H1 (cell line): Measurements from ENCODE around the gene OVCH2. TPM values are rescaled to one million over a fixed set of nuclear protein-coding genes. Genes with fewer than 3 reads are reported as not detected.

ENCODE experiments used
- CTCF ChIA-PET: fragments of 300-600 bp; sonication (Branson Sonifier 250); formaldehyde crosslinking; loops from one replicate; lab custom pipeline; 2021; ENCODE audit not compliant: partially characterized antibody; lab: Charles Lee
- POLR2A ChIA-PET: fragments of 300-600 bp; sonication (Branson Sonifier 250); formaldehyde crosslinking; loops from one replicate; lab custom pipeline; 2021; ENCODE audit warnings: inconsistent platforms; ENCODE audit not compliant: partially characterized antibody; lab: Charles Lee
- DNase-seq, 2 experiments: peaks; one replicate each; pipeline versions ENCODE4 v3.0.0 to v3.0.0-alpha.2; 2010 to 2022; ENCODE audit warnings: low spot score in 2 of 2, low read depth in 1 of 2, mixed read lengths in 1 of 2
- FAIRE-seq: peaks from 2 replicates; lab custom pipeline; 2011; peaks lifted over from hg19 to GRCh38; lab: Jason Lieb, UNC
- H2AFZ ChIP-seq: 2 replicates; pipeline ENCODE4 v1.8.1; 2012; ENCODE audit warnings: low read length, inconsistent platforms
- H2AK5ac ChIP-seq: 2 replicates; pipeline ENCODE4 v1.6.1; 2013; ENCODE audit warnings: low read depth, low read length
- H2BK120ac ChIP-seq: replicated peaks from 2 replicates; pipeline ENCODE3; 2013; ENCODE audit warnings: low read depth, low read length, inconsistent platforms
- H2BK12ac ChIP-seq: 2 replicates; pipeline ENCODE4 v1.6.1; 2013; ENCODE audit warnings: low read depth, low read length
- H2BK15ac ChIP-seq: 2 replicates; pipeline ENCODE4 v1.6.1; 2013; ENCODE audit warnings: low read length
- H2BK20ac ChIP-seq: 2 replicates; pipeline ENCODE4 v1.6.1; 2013; ENCODE audit warnings: low read length
- H2BK5ac ChIP-seq: 2 replicates; pipeline ENCODE4 v1.6.1; 2013; ENCODE audit warnings: low read depth, low read length
- H3K14ac ChIP-seq: 2 replicates; pipeline ENCODE4 v1.6.1; 2013; ENCODE audit warnings: inconsistent platforms; ENCODE audit not compliant: insufficient read length
- H3K18ac ChIP-seq: 2 replicates; pipeline ENCODE4 v1.6.1; 2013; ENCODE audit warnings: low read length; ENCODE audit errors: extremely low read depth
- H3K23ac ChIP-seq: 2 replicates; pipeline ENCODE4 v1.6.1; 2013; ENCODE audit warnings: inconsistent platforms; ENCODE audit not compliant: insufficient read length
- H3K23me2 ChIP-seq: 2 replicates; pipeline ENCODE4 v1.6.1; 2013; ENCODE audit warnings: low read depth, low read length
- H3K27ac ChIP-seq: 2 replicates; pipeline ENCODE4 v1.6.1; 2011; ENCODE audit warnings: low read depth, low read length, inconsistent platforms
- H3K27me3 ChIP-seq, 4 experiments: replicated peaks in 1 of 4; 1 replicate in 1 of 4; 2 replicates in 3 of 4; pipeline versions ENCODE4 v1.6.1 to v1.8.1; 2011 to 2013; ENCODE audit warnings: low read length in 3 of 4, mild to moderate bottlenecking in 3 of 4, inconsistent platforms in 2 of 4, mixed read lengths in 2 of 4, moderate library complexity in 1 of 4; ENCODE audit not compliant: control insufficient read depth in 3 of 4, insufficient read depth in 3 of 4; ENCODE audit errors: extremely low read depth in 1 of 4
- H3K36me3 ChIP-seq, 4 experiments: 2 replicates each; pipeline versions ENCODE4 v1.6.1 to v1.8.1; 2011 to 2013; ENCODE audit warnings: mild to moderate bottlenecking in 4 of 4, low read length in 3 of 4, moderate library complexity in 2 of 4, control low read depth in 1 of 4, inconsistent platforms in 1 of 4; ENCODE audit not compliant: insufficient read depth in 4 of 4, control insufficient read depth in 2 of 4
- H3K4ac ChIP-seq: replicated peaks from 2 replicates; pipeline ENCODE3; 2013; ENCODE audit warnings: low read length, low read depth, mixed read lengths, inconsistent platforms; ENCODE audit not compliant: insufficient read length
- H3K4me1 ChIP-seq, 4 experiments: replicated peaks in 1 of 4; 1 replicate in 1 of 4; 2 replicates in 3 of 4; pipeline versions ENCODE4 v1.6.1 to v1.8.1; 2011 to 2013; ENCODE audit warnings: low read length in 3 of 4, inconsistent platforms in 2 of 4, mixed read lengths in 1 of 4; ENCODE audit not compliant: insufficient read depth in 4 of 4, control insufficient read depth in 3 of 4
- H3K4me2 ChIP-seq, 2 experiments: 2 replicates each; pipeline versions ENCODE4 v1.6.1 to v1.8.1; 2011 to 2013; ENCODE audit warnings: low read depth in 2 of 2, low read length in 2 of 2, control low read depth in 1 of 2, inconsistent platforms in 1 of 2, mild to moderate bottlenecking in 1 of 2; ENCODE audit not compliant: insufficient read depth in 1 of 2
- H3K4me3 ChIP-seq, 4 experiments: fragments of 200-600, 300-600 bp in 1 of 4; sonication (generic), shearing (Covaris generic), sonication (Bioruptor Twin) in 1 of 4; 2 replicates each; pipeline versions ENCODE4 v1.5.1 to v1.8.1; 2011 to 2016; ENCODE audit warnings: low read length in 4 of 4, low read depth in 3 of 4, control low read depth in 2 of 4, inconsistent platforms in 2 of 4, mild to moderate bottlenecking in 2 of 4, mixed read lengths in 1 of 4, moderate library complexity in 1 of 4; ENCODE audit not compliant: insufficient read depth in 2 of 4; ENCODE audit errors: extremely low read depth in 1 of 4
- H3K56ac ChIP-seq: replicated peaks from 2 replicates; pipeline ENCODE3; 2013; ENCODE audit warnings: low read depth, mild to moderate bottlenecking, mixed read lengths, low read length, inconsistent platforms; ENCODE audit not compliant: insufficient read length
- H3K79me1 ChIP-seq: 2 replicates; pipeline ENCODE4 v1.6.1; 2013; ENCODE audit warnings: low read depth, low read length, control low read depth
- H3K79me2 ChIP-seq, 2 experiments: 2 replicates each; pipeline versions ENCODE4 v1.6.1 to v1.8.1; 2012 to 2013; ENCODE audit warnings: low read length in 2 of 2, mild to moderate bottlenecking in 2 of 2, inconsistent platforms in 1 of 2; ENCODE audit not compliant: insufficient read depth in 2 of 2, control insufficient read depth in 1 of 2
- H3K9ac ChIP-seq, 4 experiments: replicated peaks in 1 of 4; 1 replicate in 1 of 4; 2 replicates in 3 of 4; pipeline versions ENCODE4 v1.6.1 to v1.8.1; 2011 to 2013; ENCODE audit warnings: low read depth in 3 of 4, low read length in 3 of 4, control low read depth in 2 of 4, mild to moderate bottlenecking in 2 of 4, moderate library complexity in 2 of 4, inconsistent platforms in 1 of 4; ENCODE audit errors: extremely low read depth in 1 of 4
- H3K9me3 ChIP-seq, 2 experiments: 2 replicates each; pipeline versions ENCODE4 v1.6.1 to v1.8.1; 2012 to 2013; ENCODE audit warnings: mild to moderate bottlenecking in 2 of 2, moderate library complexity in 2 of 2, control low read depth in 1 of 2, inconsistent platforms in 1 of 2, low read depth in 1 of 2, low read length in 1 of 2, mixed read lengths in 1 of 2; ENCODE audit not compliant: insufficient read depth in 2 of 2
- H4K20me1 ChIP-seq, 2 experiments: replicated peaks in 1 of 2; 2 replicates each; pipeline versions ENCODE3 to v1.8.1; 2011 to 2013; ENCODE audit warnings: inconsistent platforms in 2 of 2, low read length in 2 of 2, mild to moderate bottlenecking in 1 of 2; ENCODE audit not compliant: insufficient read depth in 2 of 2, control insufficient read depth in 1 of 2
- H4K5ac ChIP-seq: 2 replicates; pipeline ENCODE4 v1.6.1; 2013; ENCODE audit warnings: low read length, low read depth, mixed read lengths, inconsistent platforms; ENCODE audit not compliant: insufficient read length
- H4K8ac ChIP-seq: 2 replicates; pipeline ENCODE4 v1.8.0; 2013; ENCODE audit warnings: mild to moderate bottlenecking, moderate library complexity, low read length, inconsistent platforms; ENCODE audit not compliant: insufficient read depth; ENCODE audit errors: extremely low read depth
- H4K91ac ChIP-seq: replicated peaks from 2 replicates; pipeline ENCODE3; 2013; ENCODE audit warnings: low read length, mixed read lengths, inconsistent platforms; ENCODE audit not compliant: insufficient read length
- CHD1 ChIP-seq: IDR thresholded peaks from 2 replicates; pipeline ENCODE4 v1.6.1; 2012; ENCODE audit warnings: low read depth, low read length, improper control_type of control experiment
- GTF2F1 ChIP-seq: IDR thresholded peaks from 2 replicates; pipeline ENCODE4 v1.6.1; 2012; ENCODE audit warnings: low read depth, low read length, improper control_type of control experiment, borderline replicate concordance
- HDAC2 ChIP-seq, 2 experiments: fragments of 300-600 bp in 1 of 2; sonication (generic) in 1 of 2; IDR thresholded peaks; 2 replicates each; pipeline ENCODE4 v1.6.1; 2011 to 2012; ENCODE audit warnings: low read depth in 2 of 2, low read length in 2 of 2, mild to moderate bottlenecking in 2 of 2, moderate library complexity in 2 of 2, borderline replicate concordance in 1 of 2, inconsistent platforms in 1 of 2
- JUN ChIP-seq: IDR thresholded peaks from 2 replicates; pipeline ENCODE4 v1.6.1; 2011; ENCODE audit warnings: low read depth, mild to moderate bottlenecking, improper control_type of control experiment, low read length
- JUND ChIP-seq: IDR thresholded peaks from 2 replicates; pipeline ENCODE4 v1.6.1; 2011; ENCODE audit warnings: mild to moderate bottlenecking, improper control_type of control experiment, low read length
- POLR2AphosphoS5 ChIP-seq: IDR thresholded peaks from 2 replicates; pipeline ENCODE4 v1.6.1; 2011; ENCODE audit warnings: low read depth, low read length
- POU5F1 ChIP-seq: IDR thresholded peaks from 2 replicates; pipeline ENCODE4 v1.6.1; 2011; ENCODE audit warnings: low read depth, mild to moderate bottlenecking, low read length, moderate library complexity
- RNF2 ChIP-seq: fragments of 200-900, 300-1000 bp; sonication (generic); IDR thresholded peaks from 2 replicates; pipeline ENCODE4 v1.7.1; 2016; ENCODE audit warnings: borderline replicate concordance, low read depth, mild to moderate bottlenecking, antibody characterized with exemption, low read length; ENCODE audit not compliant: poor library complexity, severe bottlenecking; ENCODE audit errors: missing control alignments
- RXRA ChIP-seq: IDR thresholded peaks from 2 replicates; pipeline ENCODE4 v1.6.1; 2011; ENCODE audit warnings: low read depth, mild to moderate bottlenecking, low read length, moderate library complexity; ENCODE audit not compliant: insufficient read depth
- SIN3A ChIP-seq, 2 experiments: IDR thresholded peaks in 1 of 2; conservative IDR thresholded peaks in 1 of 2; 2 replicates each; pipeline ENCODE4 v1.6.1; 2011 to 2012; ENCODE audit warnings: low read length in 2 of 2, improper control_type of control experiment in 1 of 2, low read depth in 1 of 2, mild to moderate bottlenecking in 1 of 2
- SIX5 ChIP-seq: IDR thresholded peaks from 2 replicates; pipeline ENCODE4 v1.6.1; 2011; ENCODE audit warnings: mild to moderate bottlenecking, low read depth, low read length
- WGBS, 2 experiments: shearing (Covaris generic) in 1 of 2; methylation state at CpG; one replicate each; pipeline versions ENCODE4 v1.1.6 to v1.1.7; 2013 to 2015; ENCODE audit warnings: low lambda C conversion rate in 2 of 2, mixed read lengths in 2 of 2, inconsistent platforms in 1 of 2, low coverage in 1 of 2, missing lambda C conversion rate in 1 of 2; ENCODE audit not compliant: insufficient replicate concordance in 2 of 2, insufficient coverage in 1 of 2, insufficient read length in 1 of 2; ENCODE audit errors: extremely low coverage in 1 of 2, missing lambda C conversion rate in 1 of 2; 5-methylcytosine and 5-hydroxymethylcytosine counted together
- polyA plus RNA-seq, 7 experiments: library from polyadenylated mRNA; depleted of rRNA in 3 of 7; stranded (reverse) in 5 of 7; unstranded in 2 of 7; fragments of >200 nt in 5 of 7; fragments of 200-250 nt in 2 of 7; gene quantifications; 1 replicate in 5 of 7; 2 replicates in 1 of 7; 4 replicates in 1 of 7; pipeline versions ENCODE4 v1.2.1 to v1.2.3, GENCODE V29; 2011 to 2013; ENCODE audit warnings: missing spikeins in 2 of 7, mixed read lengths in 2 of 7
- total RNA-seq: library from RNA; stranded (reverse); fragmentation: NEBNext Ultra II Directional; extraction: Animal tissue kit (Norgen Biotek cat#: 25700); gene quantifications from 2 replicates; pipeline ENCODE4 v1.2.1, GENCODE V29; 2021
- TF ChIP-seq, protein P1 (sequence below): IDR thresholded peaks from 2 replicates; pipeline ENCODE4 v1.6.1; 2011; ENCODE audit warnings: low read depth, mild to moderate bottlenecking, low read length; ENCODE audit not compliant: insufficient read depth

The OVCH2 gene
- total and polyA plus RNA-seq, 2 of the 8 experiments (the other 6 are each of a cell fraction or from before 2014, with no cell fraction given): 0.03 to 1.1 TPM

DNA sequence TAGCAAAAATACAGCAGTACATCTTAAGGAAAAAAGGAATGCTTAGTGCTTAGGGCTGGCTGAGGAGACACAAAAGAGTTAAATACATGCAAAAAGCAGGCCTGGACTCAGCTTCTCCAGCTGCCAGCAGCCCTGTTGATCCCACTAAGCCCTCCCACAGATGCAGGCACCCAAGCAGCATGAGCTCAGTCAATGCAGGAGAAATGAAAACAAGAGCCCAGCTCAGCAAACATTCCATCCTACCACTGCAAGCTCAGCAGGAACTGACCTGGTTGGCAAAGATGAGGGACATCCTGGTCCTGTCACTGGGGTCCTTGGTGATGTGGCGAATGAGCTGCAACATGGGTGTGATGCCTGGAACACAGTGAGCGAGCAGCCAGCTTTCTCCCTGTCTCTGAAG, 38.8 kb downstream of the OVCH2 start:
- no peak overlapping the region for H3K23ac ChIP-seq
- POLR2A ChIA-PET: no interaction called here
- no peak overlapping the region for H3K27ac ChIP-seq
- peaks cover 21 to 47% (median 39%) of the 10 kb centered on the region in 4 experiments; a peak in 7 of 8 replicates for H3K36me3 ChIP-seq
- H4K8ac ChIP-seq: no peak overlapping the region
- H3K4ac ChIP-seq: no peak overlapping the region
- no peak overlapping the region for H3K4me2 ChIP-seq
- no peaks in the 10 kb centered on the region for H3K79me1 ChIP-seq
- FAIRE-seq (no peak), DNase-seq (peak in 1 of 2 experiments; percentile 30)
- no peak overlapping the region for H3K14ac ChIP-seq
- CTCF ChIA-PET: interaction anchor here (0.6 to 5.7 kb wide), 15 partner anchors 11 to 570 kb away, joined by 3 to 46 read pairs (median 10); no protein-coding TSS in a partner anchor
- no peaks in the 10 kb centered on the region for H3K27me3 ChIP-seq
- no peak overlapping the region for H4K5ac ChIP-seq
- H3K9me3 ChIP-seq: peaks cover 6 to 28% of the 10 kb centered on the region in 2 experiments
- no peaks in the 10 kb centered on the region for H3K79me2 ChIP-seq
- no peak overlapping the region for H2BK120ac ChIP-seq
- no peak overlapping the region for H2AFZ ChIP-seq
- H3K23me2 ChIP-seq: no peaks in the 10 kb centered on the region
- H2BK20ac ChIP-seq: no peak overlapping the region
- 86% methylated on average over 2 of the region's 2 CpGs; no CpG with 5 or more reads in 1 of the 2 experiments for WGBS, 2 experiments
- H3K4me3 ChIP-seq: no peak overlapping the region
- no peak overlapping the region for H2BK5ac ChIP-seq
- no peaks in the 10 kb centered on the region for H4K20me1 ChIP-seq
- H2BK15ac ChIP-seq: no peak overlapping the region
- no peak overlapping the region for H3K56ac ChIP-seq
- H3K18ac ChIP-seq: no peak overlapping the region
- H3K4me1 ChIP-seq: no peaks in the 10 kb centered on the region
- no peak overlapping the region for H2AK5ac ChIP-seq
- H3K9ac ChIP-seq: no peak overlapping the region
- no peak overlapping the region for H2BK12ac ChIP-seq
- H4K91ac ChIP-seq: no peak overlapping the region
- TF ChIP-seq GTF2F1 (no peak), POLR2AphosphoS5 (no peak), RNF2 (no peak), CHD1 (no peak), SIN3A (conservative IDR thresholded peaks at IDR 0.05 in 1 of 2, IDR thresholded peaks at IDR 0.05 in 1 of 2; ENCODE audit: low read depth in 1 of 2, low read length in 2 of 2) (no peak), RXRA (no peak), JUN (no peak), HDAC2 (IDR thresholded peaks at IDR 0.05; ENCODE audit: borderline replicate concordance in 1 of 2, low read depth in 2 of 2, low read length in 2 of 2) (no peak), POU5F1 (no peak), JUND (no peak), SIX5 (no peak)
- TF ChIP-seq, protein P1, sequence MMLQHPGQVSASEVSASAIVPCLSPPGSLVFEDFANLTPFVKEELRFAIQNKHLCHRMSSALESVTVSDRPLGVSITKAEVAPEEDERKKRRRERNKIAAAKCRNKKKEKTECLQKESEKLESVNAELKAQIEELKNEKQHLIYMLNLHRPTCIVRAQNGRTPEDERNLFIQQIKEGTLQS: no peak
